ENCODE measurements around the gene ARFGAP3. TPM values are rescaled to one million over a fixed set of nuclear protein-coding genes. Genes with fewer than 3 reads are reported as not detected.
A peak's percentile ranks its signal among the peaks of the same experiment; 100 is the strongest.

Gene ARFGAP3
- total RNA-seq, 1 donor from 2014 or later: 58.4 TPM

DNA sequence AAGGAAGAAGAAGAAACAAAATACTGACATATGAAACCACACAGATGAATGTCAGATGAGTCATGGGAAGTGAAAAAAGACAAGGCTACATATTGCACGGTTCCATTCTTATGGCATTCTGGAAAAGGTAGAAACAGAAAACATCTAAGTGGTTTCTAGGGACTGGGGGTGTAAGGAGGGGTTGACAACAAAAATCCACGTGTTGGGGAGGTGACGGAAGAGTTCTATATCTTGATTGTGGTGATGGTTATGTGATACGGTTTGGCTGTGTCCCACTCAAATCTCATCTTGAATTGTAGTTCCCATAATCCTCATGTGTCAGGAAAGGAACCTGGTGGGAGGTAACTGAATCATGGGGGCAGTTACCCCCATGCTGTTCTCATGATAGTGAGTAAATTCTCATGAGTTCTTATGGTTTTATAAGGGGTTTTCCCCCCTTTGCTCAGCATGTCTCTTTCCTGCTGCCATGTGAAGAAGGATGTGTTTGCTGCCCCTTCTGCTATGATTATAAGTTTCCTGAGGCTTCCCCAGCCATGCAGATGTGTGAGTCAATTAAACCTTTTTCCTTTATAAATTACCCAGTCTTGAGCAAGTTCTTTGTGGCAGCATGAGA is 6.4 kb upstream of the ARFGAP3 start:
- DNase-seq (ENCODE audit: low read depth in 2 of 2): peak in 1 of 2 donors; percentile 35

DNA sequence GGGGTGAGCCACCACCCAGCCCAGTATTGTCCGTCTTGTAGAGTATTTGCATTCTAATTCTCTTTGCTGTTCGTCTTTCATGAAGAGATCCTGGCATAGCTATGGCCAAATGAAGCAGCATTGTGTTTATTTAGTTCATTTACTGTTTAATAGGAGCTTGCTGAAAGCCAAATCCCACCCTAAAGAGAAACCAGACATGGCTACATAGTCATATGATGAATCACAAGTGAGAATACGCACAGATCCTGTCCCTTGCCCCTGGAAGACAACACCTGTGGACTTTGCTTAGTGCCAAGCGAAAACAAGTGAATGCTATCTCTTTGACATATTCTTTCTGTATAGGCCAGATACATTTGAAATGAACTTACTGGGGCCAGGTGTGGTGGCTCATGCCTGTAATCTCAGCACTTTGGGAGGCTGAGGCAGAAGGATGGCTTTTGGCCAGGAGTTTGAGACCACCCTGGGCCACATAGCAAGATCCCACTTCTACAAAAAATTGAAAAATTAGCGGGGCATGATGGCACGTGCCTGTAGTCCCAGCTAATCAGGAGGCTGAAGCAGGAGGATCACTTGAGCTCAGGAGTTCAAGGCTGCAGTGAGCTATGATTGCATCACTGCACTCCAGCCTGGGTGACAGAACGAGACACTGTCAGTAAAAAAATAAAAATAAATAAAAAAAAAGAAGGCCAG is 5.1 kb upstream of the ARFGAP3 start:
- DNase-seq (ENCODE audit: low read depth in 2 of 2): peak; percentile 27 to 33

DNA sequence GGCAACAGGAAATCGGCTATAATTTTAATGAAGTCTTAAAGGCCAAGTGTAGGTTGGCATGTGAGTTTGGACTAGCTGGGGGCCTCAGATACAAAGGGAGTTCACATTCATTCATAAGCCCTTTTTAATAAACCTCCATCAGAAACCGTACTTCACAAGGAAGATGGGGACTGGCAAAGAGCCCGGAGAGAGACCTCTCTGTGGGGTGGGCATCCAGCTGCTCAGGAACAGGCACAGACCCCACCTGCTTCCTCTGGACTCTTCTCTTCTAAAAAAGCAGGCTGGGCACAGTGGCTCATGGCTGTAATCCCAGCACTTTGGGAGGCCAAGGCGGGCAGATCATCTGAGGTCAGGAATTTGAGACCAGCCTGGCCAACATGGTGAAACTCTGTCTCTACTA is 3.9 kb upstream of the ARFGAP3 start:
- no peak for DNase-seq (ENCODE audit: low read depth in 2 of 2)

DNA sequence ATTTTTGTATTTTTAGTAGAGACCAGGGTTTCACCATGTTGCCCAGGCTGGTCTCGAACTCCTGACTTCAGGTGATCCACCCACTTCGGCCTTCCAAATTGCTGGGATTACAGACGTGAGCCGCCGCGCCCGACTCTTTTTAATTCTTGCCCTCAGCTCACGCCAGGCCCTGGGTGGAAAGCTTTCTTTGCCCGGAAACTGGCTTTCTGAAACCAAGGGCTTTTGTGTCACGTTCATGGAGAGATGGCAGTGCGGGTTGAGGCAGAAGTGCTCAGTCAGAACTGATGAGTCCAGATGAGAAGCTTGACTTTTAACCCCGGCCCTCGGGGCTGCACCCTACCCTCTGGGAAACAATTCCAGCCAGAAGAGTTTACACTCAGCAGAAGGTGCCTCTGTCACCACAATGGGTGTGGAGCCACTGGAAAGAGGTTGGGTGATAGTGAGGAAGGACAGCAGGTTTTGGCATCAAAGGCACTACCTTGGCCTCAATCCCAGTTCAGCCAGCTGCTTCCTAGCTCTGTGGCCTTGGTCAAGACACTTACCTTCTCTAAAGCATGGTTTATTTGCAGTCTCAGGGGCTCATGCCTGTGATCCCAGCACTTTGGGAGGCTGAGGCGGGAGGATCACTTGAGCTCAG is 890 bp upstream of the ARFGAP3 start:
- DNase-seq (ENCODE audit: low read depth in 2 of 2): peak; percentile 36 to 43

DNA sequence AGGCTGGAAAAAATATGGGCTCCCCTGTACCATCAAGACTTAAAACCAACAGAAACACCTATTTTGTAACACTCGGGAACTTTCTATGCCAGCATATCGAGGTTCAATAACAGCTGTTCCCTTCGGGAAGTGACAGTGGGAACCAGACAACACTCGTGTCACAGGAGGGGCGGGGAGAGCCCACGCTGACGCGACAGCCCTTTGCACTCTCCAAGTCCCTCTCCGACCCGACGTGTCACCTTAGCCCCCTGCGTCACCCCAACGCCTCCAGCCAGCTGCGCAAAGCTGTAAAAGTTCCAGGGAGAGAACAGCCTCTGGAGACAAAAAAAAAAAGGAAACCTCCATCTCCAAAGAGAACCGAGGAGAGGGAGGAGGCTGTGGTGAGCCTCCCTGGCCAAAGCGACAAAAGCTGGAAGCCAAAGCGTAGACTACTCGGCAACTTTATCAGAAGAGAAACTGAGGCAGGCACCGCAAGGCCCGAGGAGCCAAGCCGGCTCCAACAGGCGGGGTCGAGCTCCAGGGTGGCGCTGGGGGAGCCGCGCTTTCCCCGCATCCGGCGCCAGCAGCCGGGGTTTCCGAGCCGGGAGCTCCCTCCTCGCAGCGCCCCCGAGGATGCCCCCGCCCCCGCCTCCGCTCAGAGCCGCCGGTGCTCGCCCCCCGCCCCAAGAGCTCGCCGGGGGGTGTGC is 751 bp downstream of the ARFGAP3 start:
- DNase-seq (ENCODE audit: low read depth in 2 of 2): peak; percentile 74 to 75

DNA sequence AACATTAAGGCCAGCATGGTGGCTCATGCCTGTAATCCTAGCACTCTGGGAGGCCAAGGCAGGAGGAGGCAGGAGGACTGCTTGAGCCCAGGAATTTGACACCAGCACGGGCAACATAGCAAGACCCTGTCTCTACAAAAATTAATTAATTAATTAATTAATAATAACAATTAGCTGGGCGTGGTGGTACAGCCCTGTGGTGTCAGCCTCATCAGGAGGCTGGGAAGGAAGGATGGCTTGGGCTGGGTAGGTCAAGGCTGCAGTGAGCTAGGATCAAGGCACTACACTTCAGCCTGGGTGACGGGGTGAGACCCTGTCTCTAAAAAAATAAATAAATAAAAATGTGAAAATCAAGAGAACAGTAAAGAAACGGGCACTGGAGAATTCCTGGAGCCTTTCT is 1.4 kb downstream of the ARFGAP3 start:
- no peak for DNase-seq (ENCODE audit: low read depth in 2 of 2)

DNA sequence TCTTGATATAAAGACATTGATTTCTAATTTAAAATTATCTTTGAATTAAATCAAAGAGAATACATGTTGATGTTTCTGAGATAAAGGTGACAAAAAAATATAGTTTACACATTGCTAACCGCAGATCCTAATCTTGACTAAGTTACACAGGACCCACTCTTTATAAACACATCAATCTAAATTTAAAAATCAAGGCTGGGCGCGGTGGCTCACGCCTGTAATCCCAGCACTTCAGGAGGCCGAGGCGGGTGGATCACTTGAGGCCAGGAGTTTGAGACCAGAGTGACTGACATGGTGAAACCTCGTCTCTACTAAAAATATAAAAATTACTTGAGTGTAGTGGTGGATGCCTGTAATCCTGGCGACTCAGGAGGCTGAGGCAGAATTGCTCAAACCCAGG is 1.9 kb downstream of the ARFGAP3 start:
- no peak for DNase-seq (ENCODE audit: low read depth in 2 of 2)

DNA sequence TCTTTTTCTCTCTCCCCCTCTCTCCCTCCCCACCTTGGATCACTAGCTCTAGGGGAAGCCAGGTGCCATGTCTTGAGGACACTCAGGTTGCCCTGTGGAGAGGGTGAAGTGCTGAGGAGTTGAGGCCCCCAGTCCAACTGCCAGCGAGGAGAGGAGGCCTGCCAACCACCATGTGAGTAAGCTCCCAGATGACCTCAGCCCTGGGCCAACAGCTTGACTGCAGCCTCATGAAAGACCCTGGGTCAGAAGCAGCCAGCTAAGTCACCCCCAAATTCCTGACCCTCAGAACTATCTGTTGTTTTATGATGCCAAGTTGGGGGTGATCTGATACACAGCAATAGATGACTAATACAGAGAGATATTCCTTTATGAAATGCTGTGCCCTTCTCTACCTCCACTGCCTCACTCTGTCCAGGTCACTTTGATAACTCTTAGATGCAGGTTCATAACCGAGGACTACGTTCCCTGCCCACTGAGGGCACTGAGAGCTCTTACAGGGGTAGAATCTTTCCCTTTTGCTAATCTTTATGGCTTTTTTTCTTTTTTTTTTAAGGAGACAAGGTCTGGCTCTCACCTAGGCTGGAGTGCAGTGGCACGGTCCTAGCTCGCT is 8.0 kb downstream of the ARFGAP3 start:
- no peak for DNase-seq (ENCODE audit: low read depth in 2 of 2)

DNA sequence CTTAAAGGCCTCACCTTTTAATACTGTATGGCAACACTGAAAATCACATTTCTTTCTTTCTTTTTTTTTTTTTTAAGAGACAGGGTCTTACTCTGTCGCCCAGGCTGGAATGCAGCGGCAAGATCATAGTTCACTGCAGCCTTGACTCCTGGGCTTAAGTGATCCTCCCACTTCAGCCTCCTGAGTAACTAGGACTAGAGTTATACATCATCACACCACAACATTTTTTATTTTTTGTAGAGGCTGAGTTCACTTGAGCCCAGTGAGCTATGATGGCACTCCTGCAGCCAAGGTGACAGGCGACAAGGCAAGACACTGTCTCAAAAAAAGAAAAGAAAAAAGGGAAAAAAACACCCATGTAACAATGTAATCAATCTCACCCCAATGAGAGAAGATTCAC is 10.0 kb downstream of the ARFGAP3 start:
- no peak for DNase-seq (ENCODE audit: low read depth in 2 of 2)

DNA sequence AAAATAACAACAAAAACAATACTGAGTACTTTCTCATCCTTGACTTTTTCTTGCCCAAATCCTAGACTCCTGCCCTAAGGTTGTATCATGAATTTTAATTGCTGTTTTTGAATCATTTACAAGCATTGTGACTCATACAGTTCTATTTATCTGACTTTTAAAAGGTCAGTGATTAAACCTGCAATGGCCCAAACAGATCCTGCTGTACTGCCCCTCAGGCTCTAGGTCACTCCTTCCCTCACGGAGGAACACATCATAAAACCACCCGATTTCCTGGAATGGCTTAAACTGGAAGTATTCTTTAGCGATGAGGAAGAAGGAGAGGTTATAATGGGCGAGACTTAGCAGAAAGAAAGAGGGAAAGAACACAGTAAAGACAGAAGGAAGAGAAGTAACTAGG is 12.3 kb downstream of the ARFGAP3 start:
- peak in 1 of 2 donors; percentile 30 for DNase-seq (ENCODE audit: low read depth in 2 of 2)

DNA sequence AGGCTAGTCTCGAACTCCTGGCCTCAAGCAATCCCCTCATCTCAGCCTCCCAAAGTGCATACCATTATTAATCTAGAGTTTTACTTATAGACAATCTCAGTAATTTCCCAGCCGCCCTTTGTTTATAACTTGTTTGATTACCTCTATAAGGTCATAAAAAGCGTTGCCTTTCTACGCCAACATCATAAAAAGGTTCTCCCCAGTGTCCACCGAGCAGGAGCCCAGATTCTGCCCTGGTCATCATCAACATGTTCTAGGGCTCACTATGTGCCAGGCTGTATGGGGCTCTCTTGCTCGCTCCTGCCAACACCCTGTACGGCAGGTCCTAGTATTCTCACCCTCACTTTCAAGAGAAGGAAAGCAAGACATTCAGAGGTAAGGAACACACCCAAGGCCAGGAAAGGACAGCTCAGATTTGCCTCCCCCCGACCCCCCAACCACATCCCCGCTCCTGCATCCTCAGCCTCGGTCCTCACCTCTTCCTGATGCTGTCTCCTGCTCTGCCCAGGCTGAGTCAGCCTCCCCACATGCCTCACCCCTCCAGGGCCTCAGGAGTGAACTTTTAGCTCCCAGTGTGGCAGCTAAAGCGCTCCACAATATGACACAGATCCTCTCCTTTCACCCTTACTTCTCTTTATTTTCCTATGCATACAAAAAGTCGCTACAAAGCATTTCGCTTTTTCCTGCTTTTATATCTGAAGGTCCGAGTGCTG is 14.3 kb downstream of the ARFGAP3 start:
- DNase-seq (ENCODE audit: low read depth in 2 of 2): no peak

DNA sequence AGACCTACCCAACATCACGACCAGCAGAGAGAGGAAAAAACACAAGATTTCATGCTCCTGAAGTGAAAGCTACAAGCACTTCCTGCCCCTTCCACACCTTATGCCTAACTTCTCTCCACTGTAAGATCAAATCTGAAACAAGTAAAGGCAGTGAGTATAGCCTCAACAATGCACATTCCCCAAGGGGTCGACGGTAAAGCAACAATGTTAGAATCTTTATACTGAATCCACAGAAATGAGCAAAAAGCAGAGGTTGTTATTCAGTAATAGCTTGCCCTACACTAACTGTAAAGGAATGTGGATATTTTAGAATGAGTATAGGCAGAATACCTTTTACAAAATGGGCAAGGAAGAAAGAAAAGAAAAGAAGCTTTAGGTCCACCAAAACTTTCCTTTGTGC is 15.6 kb downstream of the ARFGAP3 start:
- no peak for DNase-seq (ENCODE audit: low read depth in 2 of 2)

DNA sequence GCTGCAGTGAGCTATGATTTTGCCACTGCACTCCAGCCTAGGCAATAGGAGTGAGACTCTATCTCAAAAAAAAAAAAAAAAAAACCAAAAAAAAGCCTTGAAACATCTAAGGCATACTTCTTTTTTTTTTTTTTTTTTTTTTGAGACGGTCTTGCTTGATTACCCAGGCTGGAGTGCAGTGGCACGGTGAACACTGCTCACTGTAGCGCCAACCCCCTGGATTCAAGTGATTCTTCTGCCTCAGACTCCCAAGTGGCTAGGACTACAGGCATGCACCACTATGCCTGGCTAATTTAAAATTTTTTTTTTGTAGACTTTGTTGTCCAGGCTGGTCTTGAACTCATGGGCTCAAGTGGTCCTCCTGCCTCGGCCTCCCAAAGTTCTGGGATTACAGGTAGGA is 19.5 kb downstream of the ARFGAP3 start:
- DNase-seq (ENCODE audit: low read depth in 2 of 2): no peak

DNA sequence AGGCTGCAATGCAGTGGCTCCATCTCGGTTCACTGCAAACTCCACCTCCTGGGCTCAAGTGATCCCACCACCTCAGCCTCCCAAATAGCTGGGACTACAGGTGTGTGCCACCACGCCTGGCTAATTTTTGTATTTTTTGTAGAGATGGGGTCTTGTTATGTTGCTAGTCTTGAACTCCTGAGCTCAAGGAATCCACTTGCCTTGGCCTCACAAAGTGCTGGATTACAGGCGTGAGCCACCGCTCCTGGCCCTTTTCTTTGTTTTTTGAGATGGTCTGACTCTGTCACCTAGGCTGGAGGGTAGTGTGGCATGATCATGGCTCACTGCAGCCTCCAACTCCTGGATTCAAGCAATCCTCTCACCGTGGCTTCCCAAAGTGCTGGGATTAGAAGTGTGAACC is 21.0 kb downstream of the ARFGAP3 start:
- no peak for DNase-seq (ENCODE audit: low read depth in 2 of 2)

DNA sequence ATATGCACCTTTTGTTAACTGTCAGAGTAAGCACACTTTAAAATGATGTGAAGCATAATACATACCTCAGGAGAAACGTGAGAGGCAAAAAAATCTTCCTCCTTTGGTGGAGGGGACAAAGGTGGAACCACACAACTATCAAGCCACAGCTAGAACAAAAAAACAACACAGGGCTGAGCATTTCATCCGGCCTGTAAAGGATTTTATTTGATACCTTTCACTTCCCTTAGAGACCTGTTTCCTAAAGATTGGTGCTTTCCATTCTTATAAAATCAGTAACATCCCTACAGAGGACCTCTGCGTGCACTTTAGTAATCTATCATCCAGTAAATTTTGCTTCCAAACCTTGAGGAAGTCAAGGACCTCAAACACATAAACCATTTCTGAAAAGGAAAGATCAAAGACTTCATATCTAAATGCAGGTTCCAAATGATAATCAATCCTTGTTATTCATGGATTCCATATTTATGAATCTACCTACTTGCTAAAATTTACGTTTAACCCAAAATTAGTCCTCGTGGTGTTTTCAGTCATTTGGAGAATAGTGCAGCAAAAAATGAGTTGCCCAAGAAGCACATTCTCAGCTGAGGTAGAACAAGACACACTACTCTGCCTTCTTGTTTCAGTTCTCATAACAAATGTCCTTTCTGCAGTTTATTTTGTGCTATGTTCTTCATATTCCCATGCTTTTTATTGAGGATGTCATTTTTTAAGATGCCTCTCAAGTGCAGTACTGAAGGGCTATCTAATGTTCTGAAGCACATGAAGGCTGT is 22.7 kb downstream of the ARFGAP3 start:
- no peak for DNase-seq (ENCODE audit: low read depth in 2 of 2)

DNA sequence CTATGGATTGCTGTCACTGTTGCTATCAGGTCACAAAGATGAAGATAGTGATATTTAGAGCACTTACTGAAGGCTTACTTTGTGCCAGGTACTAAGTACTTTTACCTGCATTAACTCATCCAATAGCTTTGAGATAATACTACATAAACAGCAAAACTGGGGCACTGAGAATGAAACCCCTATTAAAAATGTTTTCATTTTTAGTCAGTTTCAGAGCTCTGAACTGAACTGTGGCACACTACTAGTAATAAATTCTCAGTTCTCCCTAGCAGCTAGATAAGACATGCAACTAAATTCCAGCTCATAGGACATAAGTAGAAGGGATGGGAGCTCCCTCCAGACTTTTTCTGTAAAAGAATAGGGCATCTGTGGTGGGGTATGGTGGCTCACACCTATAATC is 24.0 kb downstream of the ARFGAP3 start:
- no peak for DNase-seq (ENCODE audit: low read depth in 2 of 2)

DNA sequence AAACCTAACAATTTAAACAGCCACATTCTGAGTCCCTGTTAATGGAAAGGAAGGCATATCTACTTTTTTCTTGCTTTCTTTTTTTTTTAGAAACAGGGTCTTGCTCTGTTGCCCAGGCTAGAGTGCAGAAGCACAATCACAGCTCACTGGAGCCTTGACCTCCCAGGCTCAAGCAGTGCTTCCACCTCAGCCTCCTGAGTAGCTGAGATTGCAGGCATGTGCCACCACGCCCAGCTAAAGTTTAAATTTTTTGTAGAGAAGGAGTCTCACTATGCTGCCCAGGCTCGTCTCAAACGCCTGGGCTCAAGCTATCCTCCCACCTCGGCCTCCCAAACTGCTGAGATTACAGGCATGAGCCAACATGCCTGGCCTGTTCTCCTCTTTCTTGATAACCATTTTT is 25.4 kb downstream of the ARFGAP3 start:
- DNase-seq (ENCODE audit: low read depth in 2 of 2): no peak

DNA sequence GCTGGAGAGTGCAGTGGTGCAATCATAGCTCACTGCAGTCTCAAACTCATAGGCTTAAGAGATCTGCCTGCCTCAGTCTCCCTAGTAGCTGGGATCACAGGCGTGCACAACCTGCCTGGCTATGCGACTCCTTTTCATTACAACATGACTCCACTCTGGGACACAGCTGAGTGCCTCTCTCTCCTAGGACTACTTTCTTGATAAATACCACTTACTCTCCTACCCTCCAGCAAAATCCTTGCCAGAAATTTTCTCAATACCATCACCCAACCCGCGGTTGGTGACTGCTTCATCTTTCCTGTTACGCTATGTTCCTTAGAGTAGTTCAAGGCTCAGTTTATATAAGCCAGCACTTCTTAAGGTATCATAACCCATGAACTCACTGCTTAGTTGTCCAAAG is 26.9 kb downstream of the ARFGAP3 start:
- no peak for DNase-seq (ENCODE audit: low read depth in 2 of 2)

DNA sequence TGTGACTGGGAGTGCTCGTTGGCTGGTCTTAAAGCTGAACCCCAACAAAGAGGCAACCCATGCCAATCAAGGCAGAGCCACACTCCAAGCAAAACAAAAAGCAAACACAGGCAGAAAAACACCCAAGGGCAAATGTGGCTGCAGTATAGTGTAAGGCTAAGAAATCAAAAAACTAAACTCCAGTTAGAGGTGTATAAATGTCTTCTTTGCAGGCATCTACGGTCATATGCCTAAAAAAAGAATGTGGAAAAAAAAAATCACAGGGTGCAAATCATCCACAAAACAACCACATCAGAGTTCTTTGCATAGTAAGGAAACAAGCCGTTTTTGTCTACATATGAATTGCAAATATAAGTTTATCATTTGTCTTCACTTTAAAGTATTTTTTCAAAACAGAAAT is 27.8 kb downstream of the ARFGAP3 start:
- no peak for DNase-seq (ENCODE audit: low read depth in 2 of 2)

DNA sequence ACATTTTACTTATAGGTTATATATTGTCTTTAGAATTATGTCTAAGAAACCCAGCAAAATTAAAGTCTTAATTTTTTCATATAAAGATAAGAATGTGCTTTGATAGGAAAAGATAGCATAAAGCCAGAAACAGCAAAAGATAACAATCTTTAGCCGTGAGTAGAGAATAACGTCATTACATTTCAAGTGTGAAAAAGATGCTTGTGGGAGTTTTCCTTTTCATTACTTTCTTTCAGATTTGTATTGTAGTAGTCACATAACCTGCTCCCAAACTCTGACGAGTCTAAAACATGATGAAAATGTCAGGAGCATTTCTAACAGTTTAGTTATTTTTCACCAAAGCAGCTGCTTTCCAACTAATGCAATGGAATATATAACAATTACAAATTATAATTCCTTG is 31.3 kb downstream of the ARFGAP3 start:
- no peak for DNase-seq (ENCODE audit: low read depth in 2 of 2)

DNA sequence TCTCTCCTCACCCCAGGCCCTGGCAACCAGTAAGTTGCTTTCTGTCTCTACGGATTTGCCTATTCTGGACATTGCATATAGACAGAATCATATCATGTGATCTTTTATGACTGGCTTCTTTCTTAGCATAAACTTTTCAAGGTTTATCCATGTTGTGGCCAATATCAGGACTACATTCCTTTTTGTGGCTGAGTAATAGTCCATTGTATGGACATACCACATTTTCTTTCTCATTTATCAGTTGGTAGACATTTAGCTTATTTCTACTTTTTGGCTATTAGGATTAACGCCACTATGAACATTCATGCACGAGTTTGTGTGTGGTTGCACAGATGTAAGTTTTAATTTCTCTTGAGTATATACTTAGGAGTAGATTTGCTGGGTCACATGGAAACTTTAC is 35.7 kb downstream of the ARFGAP3 start:
- no peak for DNase-seq (ENCODE audit: low read depth in 2 of 2)
